MM.1S (cell line): Measurements from ENCODE around the gene TTC28.
"Not testable (repeated sequence)": the region's sequence is repeated elsewhere in the genome, so short reads cannot be mapped to it uniquely, and the experiment has no call there.

Experiments
- DNase-seq: peaks from one replicate; pipeline ENCODE4 v3.0.0-alpha.2; 2015
- H2AFZ ChIP-seq: fragments of 300-600 bp; sonication (generic); 2 replicates; pipeline ENCODE4 v1.6.0; 2016; ENCODE audit warnings: antibody characterized with exemption, low read length
- H3F3A ChIP-seq: fragments of 300-600 bp; sonication (generic); 2 replicates; pipeline ENCODE4 v1.6.1; 2016; ENCODE audit warnings: mild to moderate bottlenecking, antibody characterized with exemption, low read length, moderate library complexity, mixed read lengths; ENCODE audit not compliant: insufficient read depth
- H3K27ac ChIP-seq: fragments of 300-600 bp; sonication (generic); 2 replicates; pipeline ENCODE4 v1.5.1; 2016; ENCODE audit warnings: mild to moderate bottlenecking, low read length
- H3K27me3 ChIP-seq: fragments of 300-600 bp; sonication (generic); replicated peaks from 2 replicates; pipeline ENCODE4 v1.6.0; 2016; ENCODE audit warnings: low read length; ENCODE audit not compliant: insufficient read depth
- H3K36me3 ChIP-seq: fragments of 300-600 bp; sonication (generic); replicated peaks from 2 replicates; pipeline ENCODE4 v1.6.1; 2016; ENCODE audit warnings: mild to moderate bottlenecking, low read length, mixed read lengths; ENCODE audit not compliant: insufficient read depth
- H3K4me1 ChIP-seq: fragments of 300-600 bp; sonication (generic); 2 replicates; pipeline ENCODE4 v1.6.1; 2016; ENCODE audit warnings: low read length, mixed read lengths
- H3K4me2 ChIP-seq: fragments of 300-600 bp; sonication (generic); 2 replicates; pipeline ENCODE4 v1.6.0; 2016; ENCODE audit warnings: low read depth, low read length
- H3K4me3 ChIP-seq: fragments of 300-600 bp; sonication (generic); 2 replicates; pipeline ENCODE4 v1.5.1; 2016; ENCODE audit warnings: low read length, mixed read lengths
- H3K79me2 ChIP-seq: fragments of 300-600 bp; sonication (generic); 2 replicates; pipeline ENCODE4 v1.6.1; 2016; ENCODE audit warnings: mixed run types, low read length, mixed read lengths
- H3K9ac ChIP-seq: fragments of 300-600 bp; sonication (generic); 2 replicates; pipeline ENCODE4 v1.6.1; 2016; ENCODE audit warnings: low read length, mixed read lengths
- H3K9me2 ChIP-seq: fragments of 300-600 bp; sonication (generic); replicated peaks from 2 replicates; pipeline ENCODE4 v1.6.1; 2016; ENCODE audit warnings: mild to moderate bottlenecking, low read length, mixed read lengths; ENCODE audit not compliant: insufficient read depth
- H3K9me3 ChIP-seq: fragments of 300-600 bp; sonication (generic); replicated peaks from 2 replicates; pipeline ENCODE4 v1.6.1; 2016; ENCODE audit warnings: mild to moderate bottlenecking, low read length, mixed read lengths; ENCODE audit not compliant: insufficient read depth
- H4K20me1 ChIP-seq: fragments of 300-600 bp; sonication (generic); 2 replicates; pipeline ENCODE4 v1.6.1; 2016; ENCODE audit warnings: mild to moderate bottlenecking, low read length, moderate library complexity, mixed read lengths; ENCODE audit not compliant: insufficient read depth
- CTCF ChIP-seq: fragments of 300-600 bp; sonication (generic); IDR thresholded peaks from 2 replicates; pipeline ENCODE4 v1.5.1; 2016; ENCODE audit warnings: antibody characterized with exemption, low read length, mixed read lengths
- EZH2 ChIP-seq: fragments of 300-600 bp; sonication (generic); optimal IDR thresholded peaks from 2 replicates; pipeline ENCODE3; 2017; ENCODE audit warnings: low read depth, mild to moderate bottlenecking, antibody characterized with exemption, low read length, mixed read lengths
- EZH2phosphoT487 ChIP-seq: fragments of 300-600 bp; sonication (generic); IDR thresholded peaks from 2 replicates; pipeline ENCODE4 v1.6.1; 2018; ENCODE audit warnings: antibody characterized with exemption, low read length

Gene TTC28

GRCh38 chr22:28670756-28671155 is 8.9 kb downstream of the TTC28 start:
- Histone ChIP-seq H3K9ac (no peak overlapping the region), H3K4me2 (no peak overlapping the region), H3K4me3 (no peak overlapping the region), H3K79me2 (no peaks in the 10 kb centered on the region), H3K9me3 (no peaks in the 10 kb centered on the region), H2AFZ (no peak overlapping the region), H3K27me3 (peaks cover 47% of the 10 kb centered on the region), H3F3A (peaks cover 13% of the 10 kb centered on the region), H3K9me2 (no peaks in the 10 kb centered on the region), H3K36me3 (no peaks in the 10 kb centered on the region), H3K27ac (no peak overlapping the region), H4K20me1 (no peaks in the 10 kb centered on the region), H3K4me1 (peaks cover 10% of the 10 kb centered on the region)
- DNase-seq: no peak
- TF ChIP-seq EZH2phosphoT487: no peak
- TF ChIP-seq EZH2: no peak
- no peak for TF ChIP-seq CTCF

- no peak for DNase-seq
- Histone ChIP-seq H3K27me3 (peaks cover 41% of the 10 kb centered on the region), H3K27ac (no peak overlapping the region), H3K9me2 (no peaks in the 10 kb centered on the region), H3K4me1 (peaks cover 10% of the 10 kb centered on the region), H3K9me3 (no peaks in the 10 kb centered on the region), H3K79me2 (no peaks in the 10 kb centered on the region), H3K9ac (no peak overlapping the region), H3K4me2 (no peak overlapping the region), H2AFZ (no peak overlapping the region), H3K36me3 (no peaks in the 10 kb centered on the region), H3K4me3 (no peak overlapping the region), H3F3A (peaks cover 12% of the 10 kb centered on the region), H4K20me1 (no peaks in the 10 kb centered on the region)
- no peak for TF ChIP-seq EZH2
These were observed 9.5 kb downstream of the TTC28 start for GRCh38 chr22:28670161-28670560.

GRCh38 chr22:28669387-28669786 is 10.3 kb downstream of the TTC28 start:
- Histone ChIP-seq H4K20me1 (no peaks in the 10 kb centered on the region), H3K79me2 (no peaks in the 10 kb centered on the region), H3K4me3 (no peak overlapping the region), H3F3A (peaks cover 9% of the 10 kb centered on the region), H3K9me3 (no peaks in the 10 kb centered on the region), H2AFZ (no peak overlapping the region), H3K9me2 (no peaks in the 10 kb centered on the region), H3K27ac (no peak overlapping the region), H3K9ac (no peak overlapping the region), H3K36me3 (no peaks in the 10 kb centered on the region), H3K4me1 (peaks cover 9% of the 10 kb centered on the region), H3K27me3 (peaks cover 36% of the 10 kb centered on the region), H3K4me2 (no peak overlapping the region)
- DNase-seq: no peak
- TF ChIP-seq CTCF (no peak), EZH2phosphoT487 (no peak), EZH2 (no peak)

GRCh38 chr22:28663569-28663942 is 16.1 kb downstream of the TTC28 start:
- not testable (repeated sequence) for H3K4me1 ChIP-seq, H3K4me3 ChIP-seq, H3K27me3 ChIP-seq, H3K36me3 ChIP-seq, H3F3A ChIP-seq, H3K27ac ChIP-seq, DNase-seq, H3K9ac ChIP-seq, H3K4me2 ChIP-seq, H2AFZ ChIP-seq, H3K9me2 ChIP-seq, H3K9me3 ChIP-seq, H4K20me1 ChIP-seq, H3K79me2 ChIP-seq
